22Rv1 (cell line): ENCODE measurements around the gene TMEM9.

Experiments
- CTCF ChIP-seq: fragments of 450-650 bp; IDR thresholded peaks from 2 replicates; pipeline ENCODE4 v1.5.1; 2017; ENCODE audit warnings: mild to moderate bottlenecking
- ZFX ChIP-seq: fragments of 450-650 bp; IDR thresholded peaks from 2 replicates; pipeline ENCODE4 v1.6.1; 2017; ENCODE audit warnings: antibody characterized with exemption, borderline replicate concordance

- TF ChIP-seq CTCF (no peak), ZFX (no peak)
These were observed 19.9 kb downstream of the TMEM9 start for GRCh38 chr1:201134405-201134804.
